IPS-20b (cell line): ENCODE data around the gene TEKT3.

Source experiments
- H3K27ac ChIP-seq: one replicate; pipeline ENCODE4 v1.5.1; 2013; ENCODE audit warnings: low read length
- H3K27me3 ChIP-seq: 2 replicates; pipeline ENCODE4 v1.6.1; 2013; ENCODE audit warnings: mild to moderate bottlenecking, low read length, inconsistent platforms; ENCODE audit not compliant: insufficient read depth
- H3K36me3 ChIP-seq: 2 replicates; pipeline ENCODE4 v1.6.1; 2013; ENCODE audit warnings: low read depth, mild to moderate bottlenecking, inconsistent platforms, low read length, moderate library complexity; ENCODE audit not compliant: insufficient read depth
- H3K4me1 ChIP-seq: 2 replicates; pipeline ENCODE4 v1.6.1; 2013; ENCODE audit warnings: mild to moderate bottlenecking, control low read depth, inconsistent platforms, low read length, moderate library complexity; ENCODE audit not compliant: insufficient read depth
- H3K4me3 ChIP-seq: 2 replicates; pipeline ENCODE4 v1.5.1; 2013; ENCODE audit warnings: mild to moderate bottlenecking, low read length, inconsistent platforms
- H3K9ac ChIP-seq: 2 replicates; pipeline ENCODE4 v1.6.1; 2013; ENCODE audit warnings: low read depth, mild to moderate bottlenecking, inconsistent platforms, low read length, moderate library complexity
- H3K9me3 ChIP-seq: 2 replicates; pipeline ENCODE4 v1.6.1; 2013; ENCODE audit warnings: mild to moderate bottlenecking, low read depth, low read length, inconsistent platforms; ENCODE audit not compliant: insufficient read depth

TEKT3 gene

DNA sequence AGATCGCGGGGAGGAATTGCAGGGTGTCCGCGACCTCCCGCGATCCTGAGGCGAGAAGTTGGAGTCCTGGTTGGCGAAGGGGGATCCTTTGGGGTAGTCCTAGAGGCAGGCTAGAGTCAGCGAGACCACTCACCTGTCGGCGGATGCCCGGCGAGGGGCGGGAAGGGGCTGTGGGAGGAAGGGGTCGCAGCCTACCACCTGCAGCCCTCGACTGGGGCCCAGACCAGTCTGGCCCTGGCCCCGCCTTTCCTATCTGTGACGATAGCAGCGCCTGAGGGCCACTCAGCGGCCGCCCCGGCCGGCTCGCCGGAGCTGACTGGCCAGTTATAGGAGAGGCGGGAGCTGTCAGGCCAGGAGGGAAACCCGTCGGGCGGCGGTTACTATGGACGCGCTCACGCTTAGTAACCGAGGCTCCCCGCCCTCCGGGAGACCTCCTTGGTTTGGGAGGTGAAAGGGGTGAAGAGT, at the start of gene TEKT3:
TSS of gene TEKT3 (minus strand) at position 213 of the 465 bp plus-strand sequence. CDS start 10,012 bp downstream, outside the sequence.
- H3K27me3 ChIP-seq, result peaks cover 32% of the 10 kb centered on the region
- peaks cover 4% of the 10 kb centered on the region; the same call in 1 of the 2 replicates for H3K4me1 ChIP-seq
- H3K9me3 ChIP-seq, result 0 out of 2 replicates have a peak, but pooled peaks cover 5% of the 10 kb centered on the region
- H3K36me3 ChIP-seq, result no peaks in the 10 kb centered on the region
- peak within 1 kb of the TSS; percentile 65; the same call in 1 of the 2 replicates for H3K9ac ChIP-seq
- H3K4me3 ChIP-seq, result peak within 1 kb of the TSS; percentile 94
- no peak within 1 kb of the TSS for H3K27ac ChIP-seq

DNA sequence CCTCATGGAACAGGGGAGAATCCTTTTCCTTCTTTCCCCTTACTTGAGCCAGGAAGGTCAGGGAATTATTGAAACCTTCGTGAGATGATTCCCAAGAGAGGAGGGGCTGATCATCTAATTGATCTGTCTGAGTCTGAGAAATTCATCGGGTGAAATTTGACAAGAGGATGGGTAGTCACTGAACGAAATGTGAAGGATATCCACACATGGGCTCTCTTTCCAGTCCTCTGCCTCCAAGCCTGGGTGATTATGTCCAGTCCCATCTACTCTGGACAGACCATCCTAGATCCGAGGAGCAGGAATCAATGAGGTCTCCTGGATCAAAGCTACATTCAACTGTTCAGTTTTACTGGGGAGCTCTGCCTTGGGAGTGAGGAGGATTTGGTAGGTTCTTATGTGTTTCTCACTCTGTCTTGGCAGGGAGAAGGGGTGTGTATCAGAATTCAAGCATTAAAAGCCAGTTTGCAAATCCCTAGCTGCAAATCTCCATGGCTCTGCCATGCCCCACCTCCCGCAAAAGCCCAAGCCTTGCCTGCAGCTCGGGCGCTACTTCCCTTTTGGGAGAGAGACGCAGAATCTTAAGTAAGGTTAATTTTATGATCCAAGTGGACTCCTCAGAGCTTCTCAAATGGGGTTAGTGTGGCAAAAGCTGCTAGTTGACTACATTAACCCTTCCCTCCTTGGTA, 47.1 kb upstream of the TEKT3 start:
- no peaks in the 10 kb centered on the region for H3K9me3 ChIP-seq
- peaks cover 7% of the 10 kb centered on the region; the same call in 1 of the 2 replicates for H3K4me1 ChIP-seq
- no peaks in the 10 kb centered on the region for H3K36me3 ChIP-seq
- H3K27me3 ChIP-seq, result no peaks in the 10 kb centered on the region
- H3K4me3 ChIP-seq, result no peak overlapping the region
- no peak overlapping the region for H3K9ac ChIP-seq
- no peak overlapping the region for H3K27ac ChIP-seq

GRCh38 chr17:15386083-15386482, 44.7 kb upstream of the TEKT3 start:
- Histone ChIP-seq H3K27me3 (no peaks in the 10 kb centered on the region), H3K27ac (no peak overlapping the region), H3K36me3 (no peaks in the 10 kb centered on the region), H3K4me1 (peaks cover 7% of the 10 kb centered on the region; the same call in 1 of the 2 replicates), H3K4me3 (no peak overlapping the region), H3K9ac (no peak overlapping the region), H3K9me3 (no peaks in the 10 kb centered on the region)

GRCh38 chr17:15385305-15385704, 43.9 kb upstream of the TEKT3 start:
- Histone ChIP-seq H3K27ac (no peak overlapping the region), H3K4me3 (no peak overlapping the region), H3K36me3 (no peaks in the 10 kb centered on the region), H3K27me3 (no peaks in the 10 kb centered on the region), H3K9ac (no peak overlapping the region), H3K4me1 (peaks cover 7% of the 10 kb centered on the region; the same call in 1 of the 2 replicates), H3K9me3 (no peaks in the 10 kb centered on the region)

DNA sequence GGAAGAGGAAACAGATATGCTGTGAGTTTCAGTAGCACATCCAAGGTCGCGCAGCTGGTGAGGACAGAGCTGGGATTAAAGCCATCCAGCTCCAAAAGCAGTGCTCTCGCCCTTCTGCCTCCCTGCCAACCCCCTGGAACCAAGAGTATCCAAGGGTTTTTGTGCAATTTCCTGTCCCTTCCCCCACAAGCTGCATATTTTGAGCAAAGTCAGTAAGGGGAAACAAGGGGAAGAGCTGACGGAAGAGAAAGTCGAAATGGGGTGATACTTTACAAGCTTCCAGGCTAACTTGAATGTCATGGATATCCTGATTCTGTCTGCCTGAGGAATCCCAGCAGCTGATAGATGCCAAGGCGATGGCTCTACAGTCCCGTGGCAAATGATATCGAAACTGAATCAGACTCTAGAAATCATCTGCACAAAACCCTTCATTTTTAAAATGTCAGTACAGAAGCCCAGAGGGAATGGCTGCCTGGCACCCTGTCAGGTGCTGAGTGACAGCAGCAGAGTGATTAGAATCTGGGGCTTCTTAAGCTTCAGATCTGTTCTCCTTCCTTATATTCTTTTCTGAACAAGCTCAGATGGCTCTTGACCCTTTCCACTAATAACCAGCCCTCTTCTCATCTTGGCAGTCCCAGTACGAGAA, 42.9 kb upstream of the TEKT3 start:
- Histone ChIP-seq H3K4me1 (peaks cover 7% of the 10 kb centered on the region; the same call in 1 of the 2 replicates), H3K27me3 (no peaks in the 10 kb centered on the region), H3K9me3 (no peaks in the 10 kb centered on the region), H3K4me3 (no peak overlapping the region), H3K27ac (no peak overlapping the region), H3K36me3 (no peaks in the 10 kb centered on the region), H3K9ac (no peak overlapping the region)

- Histone ChIP-seq H3K9me3 (no peaks in the 10 kb centered on the region), H3K9ac (no peak overlapping the region), H3K27me3 (no peaks in the 10 kb centered on the region), H3K27ac (no peak overlapping the region), H3K36me3 (no peaks in the 10 kb centered on the region), H3K4me3 (no peak overlapping the region), H3K4me1 (peaks cover 7% of the 10 kb centered on the region; the same call in 1 of the 2 replicates)
These were observed 41.5 kb upstream of the TEKT3 start for GRCh38 chr17:15382914-15383313.

GRCh38 chr17:15381707-15382106, 40.3 kb upstream of the TEKT3 start:
- H3K9me3 ChIP-seq, result no peaks in the 10 kb centered on the region
- no peak overlapping the region for H3K27ac ChIP-seq
- peaks cover 7% of the 10 kb centered on the region; the same call in 1 of the 2 replicates for H3K4me1 ChIP-seq
- H3K9ac ChIP-seq, result no peak overlapping the region
- no peaks in the 10 kb centered on the region for H3K27me3 ChIP-seq
- H3K36me3 ChIP-seq, result no peaks in the 10 kb centered on the region
- no peak overlapping the region for H3K4me3 ChIP-seq

DNA sequence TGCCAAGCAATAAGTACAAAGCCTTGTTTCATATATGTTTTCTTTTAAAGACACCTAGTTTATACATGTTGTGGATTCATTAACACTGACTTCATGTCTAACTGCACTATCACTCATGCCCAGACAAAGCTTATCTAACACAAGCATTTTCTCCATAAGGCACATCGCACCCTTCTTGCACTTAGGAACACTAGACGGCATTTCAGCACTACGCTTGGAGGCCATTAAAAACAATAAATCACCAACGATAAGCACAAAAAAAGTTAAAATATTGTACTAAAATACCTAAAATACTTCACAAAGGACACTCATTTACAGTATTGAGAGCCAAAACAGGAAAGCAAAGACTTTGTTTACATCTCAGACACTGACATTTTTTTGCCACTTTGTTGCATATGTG, 39.0 kb upstream of the TEKT3 start:
- no peaks in the 10 kb centered on the region for H3K36me3 ChIP-seq
- H3K4me1 ChIP-seq, result peaks cover 7% of the 10 kb centered on the region; the same call in 1 of the 2 replicates
- no peak overlapping the region for H3K9ac ChIP-seq
- H3K27me3 ChIP-seq, result no peaks in the 10 kb centered on the region
- no peaks in the 10 kb centered on the region for H3K9me3 ChIP-seq
- H3K4me3 ChIP-seq, result no peak overlapping the region
- no peak overlapping the region for H3K27ac ChIP-seq

- no peaks in the 10 kb centered on the region for H3K9me3 ChIP-seq
- no peaks in the 10 kb centered on the region for H3K36me3 ChIP-seq
- no peak overlapping the region for H3K27ac ChIP-seq
- no peak overlapping the region for H3K9ac ChIP-seq
- peaks cover 7% of the 10 kb centered on the region; the same call in 1 of the 2 replicates for H3K4me1 ChIP-seq
- H3K27me3 ChIP-seq, result no peaks in the 10 kb centered on the region
- no peak overlapping the region for H3K4me3 ChIP-seq
These were observed 38.3 kb upstream of the TEKT3 start for GRCh38 chr17:15379659-15380058.

DNA sequence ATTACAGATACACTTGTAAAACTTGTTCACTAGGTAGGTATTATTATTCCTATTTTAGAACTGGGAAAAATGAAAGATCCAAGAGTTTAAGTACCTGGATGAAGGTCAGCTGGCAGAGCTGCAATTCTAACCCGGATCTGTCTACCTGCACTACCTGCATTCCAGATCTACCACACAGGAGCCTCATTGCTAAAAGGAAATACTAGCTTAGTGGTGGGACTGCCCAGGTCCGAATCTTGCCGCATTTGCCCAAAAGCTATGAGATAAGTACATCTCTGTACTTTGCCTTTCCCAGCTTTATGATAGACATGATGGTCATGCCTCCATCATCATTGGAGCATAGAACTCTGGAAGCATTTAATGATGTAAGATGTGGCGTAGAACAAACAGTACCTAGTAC, 36.8 kb upstream of the TEKT3 start:
- no peak overlapping the region for H3K4me3 ChIP-seq
- no peaks in the 10 kb centered on the region for H3K36me3 ChIP-seq
- H3K9me3 ChIP-seq, result no peaks in the 10 kb centered on the region
- no peak overlapping the region for H3K9ac ChIP-seq
- no peak overlapping the region for H3K27ac ChIP-seq
- H3K27me3 ChIP-seq, result no peaks in the 10 kb centered on the region
- H3K4me1 ChIP-seq, result no peaks in the 10 kb centered on the region

DNA sequence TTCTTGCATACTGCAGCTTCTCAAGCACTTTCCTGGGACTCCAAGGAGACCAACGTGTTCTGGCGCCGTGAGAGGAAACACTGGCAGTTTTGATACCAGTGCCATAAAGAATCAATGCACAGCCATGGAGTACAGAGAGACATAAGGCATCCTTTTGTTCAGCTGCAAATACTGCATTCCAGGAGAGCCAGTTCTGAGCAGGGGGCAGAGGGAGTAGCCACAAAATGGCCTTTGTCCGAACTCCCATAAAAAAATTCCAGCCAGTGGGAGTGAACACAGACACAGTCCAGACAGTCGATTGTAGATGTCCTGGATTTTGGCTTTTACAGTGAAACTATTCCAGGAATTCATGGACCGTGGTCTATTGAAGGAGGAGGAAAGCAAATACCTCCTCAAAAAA, 36.2 kb upstream of the TEKT3 start:
- H3K4me3 ChIP-seq, result no peak overlapping the region
- H3K4me1 ChIP-seq, result no peaks in the 10 kb centered on the region
- H3K36me3 ChIP-seq, result no peaks in the 10 kb centered on the region
- no peak overlapping the region for H3K9ac ChIP-seq
- H3K9me3 ChIP-seq, result no peaks in the 10 kb centered on the region
- no peaks in the 10 kb centered on the region for H3K27me3 ChIP-seq
- no peak overlapping the region for H3K27ac ChIP-seq

DNA sequence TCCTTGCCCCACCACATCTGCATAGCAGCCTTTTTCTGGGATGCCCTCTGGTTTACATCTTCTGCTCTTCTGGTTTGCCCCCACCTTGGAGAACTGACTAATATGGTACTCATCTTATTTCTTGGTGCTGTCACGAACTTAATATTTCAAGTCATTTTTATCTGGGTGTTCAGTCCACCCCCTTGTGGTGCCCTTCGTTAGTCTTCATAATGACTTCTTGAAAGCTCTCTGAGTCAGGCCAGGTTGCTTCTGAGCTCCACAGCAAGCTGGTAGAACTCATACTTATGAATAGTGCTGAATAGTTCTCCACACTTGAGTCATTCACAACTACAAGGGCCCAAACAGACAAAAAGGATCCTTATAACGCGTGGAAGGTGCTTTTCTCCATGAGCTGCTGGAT, 35.8 kb upstream of the TEKT3 start:
- Histone ChIP-seq H3K27ac (no peak overlapping the region), H3K36me3 (no peaks in the 10 kb centered on the region), H3K4me3 (no peak overlapping the region), H3K9me3 (no peaks in the 10 kb centered on the region), H3K27me3 (no peaks in the 10 kb centered on the region), H3K9ac (no peak overlapping the region), H3K4me1 (no peaks in the 10 kb centered on the region)
